ENCODE results near the gene MALT1. TPM values are rescaled to one million over a fixed set of nuclear protein-coding genes. Genes with fewer than 3 reads are reported as not detected.
"Not testable (repeated sequence)": the region's sequence is repeated elsewhere in the genome, so short reads cannot be mapped to it uniquely, and the experiment has no call there.

MALT1 gene, protein sequence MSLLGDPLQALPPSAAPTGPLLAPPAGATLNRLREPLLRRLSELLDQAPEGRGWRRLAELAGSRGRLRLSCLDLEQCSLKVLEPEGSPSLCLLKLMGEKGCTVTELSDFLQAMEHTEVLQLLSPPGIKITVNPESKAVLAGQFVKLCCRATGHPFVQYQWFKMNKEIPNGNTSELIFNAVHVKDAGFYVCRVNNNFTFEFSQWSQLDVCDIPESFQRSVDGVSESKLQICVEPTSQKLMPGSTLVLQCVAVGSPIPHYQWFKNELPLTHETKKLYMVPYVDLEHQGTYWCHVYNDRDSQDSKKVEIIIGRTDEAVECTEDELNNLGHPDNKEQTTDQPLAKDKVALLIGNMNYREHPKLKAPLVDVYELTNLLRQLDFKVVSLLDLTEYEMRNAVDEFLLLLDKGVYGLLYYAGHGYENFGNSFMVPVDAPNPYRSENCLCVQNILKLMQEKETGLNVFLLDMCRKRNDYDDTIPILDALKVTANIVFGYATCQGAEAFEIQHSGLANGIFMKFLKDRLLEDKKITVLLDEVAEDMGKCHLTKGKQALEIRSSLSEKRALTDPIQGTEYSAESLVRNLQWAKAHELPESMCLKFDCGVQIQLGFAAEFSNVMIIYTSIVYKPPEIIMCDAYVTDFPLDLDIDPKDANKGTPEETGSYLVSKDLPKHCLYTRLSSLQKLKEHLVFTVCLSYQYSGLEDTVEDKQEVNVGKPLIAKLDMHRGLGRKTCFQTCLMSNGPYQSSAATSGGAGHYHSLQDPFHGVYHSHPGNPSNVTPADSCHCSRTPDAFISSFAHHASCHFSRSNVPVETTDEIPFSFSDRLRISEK
- polyA plus RNA-seq (ENCODE audit: insufficient read length): 14.2 TPM

DNA sequence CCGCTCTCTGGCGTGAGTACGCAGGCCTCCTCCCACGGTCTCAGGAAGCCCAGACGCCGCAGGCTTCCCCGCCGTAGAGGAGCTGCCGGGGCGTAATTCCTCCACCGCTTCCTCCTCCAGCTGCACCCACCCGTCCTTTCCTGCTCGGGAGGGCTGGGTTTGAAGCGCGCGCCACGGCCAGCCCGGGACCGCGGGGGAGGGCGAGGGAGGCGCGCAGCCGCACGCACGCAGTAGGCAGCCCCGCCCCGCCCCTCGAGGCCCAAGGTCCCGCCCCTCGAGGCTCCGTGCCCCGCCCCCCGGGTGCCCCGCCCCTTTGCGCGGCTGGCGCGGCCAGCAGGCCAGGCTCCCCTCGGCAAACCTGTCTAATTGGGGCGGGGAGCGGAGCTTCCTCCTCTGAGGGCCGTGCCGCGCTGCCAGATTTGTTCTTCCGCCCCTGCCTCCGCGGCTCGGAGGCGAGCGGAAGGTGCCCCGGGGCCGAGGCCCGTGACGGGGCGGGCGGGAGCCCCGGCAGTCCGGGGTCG lies at the start of gene MALT1:
MALT1 (plus strand) TSS at position 355 of the 521 bp plus-strand sequence. CDS start 179 bp downstream, outside the sequence.
- peak; percentile 44 for DNase-seq (ENCODE audit: low read depth)

DNA sequence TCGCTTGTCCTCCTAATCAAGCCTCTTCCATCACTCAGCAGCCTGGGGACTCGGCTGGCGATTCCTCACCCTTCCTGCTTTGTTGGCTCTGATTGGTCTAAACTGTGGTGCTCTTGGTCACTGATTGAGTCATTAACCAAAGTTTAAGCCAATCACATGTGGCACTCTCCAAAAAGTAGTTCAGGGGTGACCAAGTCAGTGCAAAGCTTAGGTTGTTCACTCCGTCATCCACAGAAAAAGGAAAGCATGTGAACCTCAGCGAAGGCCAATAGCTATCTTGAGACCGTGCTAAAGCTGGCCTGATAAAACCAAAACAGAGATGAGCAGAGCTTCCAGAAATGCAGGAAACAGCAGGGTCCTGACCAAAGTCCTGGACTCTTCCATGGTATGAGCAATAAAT lies 47.3 kb upstream of the MALT1 start:
- DNase-seq (ENCODE audit: low read depth): no peak

DNA sequence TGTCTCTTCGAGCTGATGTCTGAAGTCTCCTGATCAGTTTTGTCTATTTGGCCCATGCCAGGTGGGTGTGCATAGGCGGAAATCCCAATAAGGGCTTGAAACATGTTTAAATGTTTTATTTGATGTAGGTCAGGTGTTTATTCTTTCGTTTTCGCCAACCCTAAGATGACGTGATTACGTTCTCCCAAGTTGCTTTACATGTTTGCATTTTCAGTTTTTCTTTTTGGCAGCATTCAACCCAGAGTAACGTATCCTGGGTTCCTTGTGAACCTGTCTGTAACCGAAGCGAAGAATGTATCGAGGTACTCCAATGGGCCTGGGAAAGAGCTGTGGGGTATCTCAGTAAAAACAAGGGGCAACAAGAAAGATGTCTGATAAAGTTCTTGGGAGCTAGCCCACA lies 45.4 kb upstream of the MALT1 start:
- DNase-seq (ENCODE audit: low read depth): no peak

DNA sequence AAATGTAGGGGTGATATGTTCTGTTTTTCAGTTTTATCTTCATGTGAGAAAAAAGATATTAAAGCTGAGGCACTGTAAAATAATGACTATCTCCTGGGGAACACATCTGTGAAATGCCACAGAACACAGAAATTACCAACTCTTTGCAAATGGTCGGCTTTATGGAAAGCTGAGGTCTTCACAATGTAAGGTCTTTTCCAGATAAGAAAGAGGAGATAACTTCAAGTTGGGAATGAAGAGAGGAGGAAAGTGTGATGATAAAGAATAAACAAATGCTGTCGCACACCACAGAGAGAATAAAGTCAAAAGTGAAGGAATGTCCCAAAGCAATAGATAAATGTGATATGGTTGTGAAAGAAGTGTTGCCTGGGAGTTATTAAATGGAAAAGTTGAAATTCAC lies 41.2 kb upstream of the MALT1 start:
- no peak for DNase-seq (ENCODE audit: low read depth)

DNA sequence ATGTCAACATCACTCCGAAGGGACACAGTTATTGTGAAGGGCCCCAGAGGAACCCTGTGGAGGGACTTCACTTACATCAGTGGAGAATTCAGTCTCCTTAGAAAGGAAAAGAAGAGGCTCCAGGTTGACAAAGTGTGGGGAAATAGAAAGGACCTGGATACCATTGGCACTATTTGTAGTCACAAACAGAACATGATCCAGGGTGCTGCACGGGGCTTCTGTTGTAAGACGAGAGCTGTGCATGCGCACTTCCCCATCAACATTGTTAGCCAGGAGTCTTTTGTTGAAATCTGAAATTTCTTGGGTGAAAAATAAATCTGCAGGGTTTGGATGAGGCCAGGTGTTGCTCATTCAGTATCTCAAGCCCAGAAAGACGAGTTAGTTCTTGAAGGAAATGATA lies 40.0 kb upstream of the MALT1 start:
- no peak for DNase-seq (ENCODE audit: low read depth)

DNA sequence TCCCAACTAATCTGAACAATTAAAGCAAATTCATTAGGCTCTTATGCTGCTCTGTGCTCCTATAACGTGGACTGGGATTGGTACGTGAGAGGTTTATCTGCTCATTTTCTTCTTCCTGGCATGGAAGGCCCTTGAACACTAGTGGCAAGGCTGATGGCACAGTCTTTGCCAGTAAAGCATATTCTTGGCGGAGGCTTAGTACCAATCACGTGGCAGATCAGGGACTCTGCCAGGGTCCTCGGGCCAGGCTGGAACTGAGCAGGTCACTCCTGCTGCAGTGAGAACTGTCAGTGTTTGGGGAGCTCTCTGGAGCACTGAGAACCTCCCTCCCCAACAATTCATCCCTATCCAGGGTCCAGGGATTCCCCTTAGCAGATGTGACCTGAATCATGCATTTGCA lies 38.7 kb upstream of the MALT1 start:
- DNase-seq (ENCODE audit: low read depth): no peak

DNA sequence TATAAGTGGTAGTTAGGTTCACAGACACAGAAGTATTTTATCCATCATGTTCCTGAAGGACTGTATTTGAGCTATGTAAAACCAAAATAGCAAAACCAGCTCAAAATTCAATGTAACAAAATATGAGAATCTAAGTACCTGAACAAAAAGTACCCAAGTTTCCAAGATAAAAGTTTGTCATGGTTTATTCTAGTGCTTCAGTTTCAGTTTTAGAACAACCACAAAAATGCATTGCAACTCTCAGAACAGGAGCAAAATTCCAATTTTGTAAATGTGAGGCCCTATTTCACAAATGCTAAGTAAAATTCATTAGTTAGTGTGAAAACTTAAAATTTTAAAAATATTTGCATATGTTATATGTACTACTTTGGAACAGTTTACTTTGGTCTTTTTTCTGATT lies 37.4 kb upstream of the MALT1 start:
- DNase-seq (ENCODE audit: low read depth): no peak

DNA sequence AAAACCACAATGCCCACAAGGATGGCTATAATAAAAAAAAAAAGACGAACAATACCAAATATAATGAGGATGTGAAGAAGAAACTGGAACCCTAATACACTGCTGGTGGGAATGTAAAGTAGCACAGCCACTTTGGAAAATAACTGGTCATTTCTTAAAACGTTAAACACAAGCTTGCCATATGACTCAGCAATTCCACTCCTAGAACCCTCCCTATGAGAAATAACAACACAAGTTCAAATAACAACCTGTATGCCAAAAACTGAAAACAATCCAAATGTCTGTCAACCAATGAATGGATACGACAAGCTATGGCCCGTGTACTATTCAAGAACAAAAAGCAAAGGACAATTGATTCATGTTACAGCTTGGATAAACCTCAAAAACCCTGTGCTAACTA lies 35.4 kb upstream of the MALT1 start:
- DNase-seq (ENCODE audit: low read depth): no peak

DNA sequence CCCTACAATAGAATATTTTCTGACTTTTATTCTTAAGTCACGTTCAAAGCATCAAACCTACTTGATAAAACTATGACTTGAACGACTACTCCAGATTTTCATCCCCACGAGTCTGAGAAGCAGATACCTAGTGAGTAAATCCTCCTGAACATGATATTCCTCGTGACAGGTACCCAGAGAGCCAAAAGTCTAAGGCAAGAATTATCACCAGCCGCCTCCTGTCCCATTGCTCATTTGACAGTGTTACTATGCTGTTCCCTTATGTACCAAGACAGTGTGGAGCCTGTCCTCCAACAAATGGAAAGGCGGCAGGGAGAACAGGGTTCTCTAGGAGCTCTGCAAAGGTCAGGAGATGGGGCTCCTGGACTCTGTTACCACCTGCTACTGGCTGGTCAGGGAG lies 34.1 kb upstream of the MALT1 start:
- DNase-seq (ENCODE audit: low read depth): no peak

DNA sequence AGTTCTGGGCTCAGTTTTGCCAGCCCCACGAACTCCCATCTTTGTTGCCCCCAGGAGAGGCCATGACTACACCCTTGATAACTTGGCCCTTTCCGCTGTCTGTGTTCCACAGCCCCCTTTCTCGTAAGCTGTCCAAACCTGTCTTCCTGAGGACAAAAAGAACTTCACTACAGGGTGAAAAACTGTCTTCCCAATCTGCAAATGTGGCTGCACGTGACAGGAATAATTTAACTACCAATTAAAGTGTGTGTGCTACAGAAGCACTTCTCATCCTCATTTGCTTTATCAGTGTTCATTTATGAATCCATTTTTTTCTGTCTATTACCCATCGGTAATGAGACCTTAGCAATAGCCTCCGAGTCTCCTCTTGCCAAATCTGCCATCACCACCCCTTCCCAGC lies 33.3 kb upstream of the MALT1 start:
- no peak for DNase-seq (ENCODE audit: low read depth)

DNA sequence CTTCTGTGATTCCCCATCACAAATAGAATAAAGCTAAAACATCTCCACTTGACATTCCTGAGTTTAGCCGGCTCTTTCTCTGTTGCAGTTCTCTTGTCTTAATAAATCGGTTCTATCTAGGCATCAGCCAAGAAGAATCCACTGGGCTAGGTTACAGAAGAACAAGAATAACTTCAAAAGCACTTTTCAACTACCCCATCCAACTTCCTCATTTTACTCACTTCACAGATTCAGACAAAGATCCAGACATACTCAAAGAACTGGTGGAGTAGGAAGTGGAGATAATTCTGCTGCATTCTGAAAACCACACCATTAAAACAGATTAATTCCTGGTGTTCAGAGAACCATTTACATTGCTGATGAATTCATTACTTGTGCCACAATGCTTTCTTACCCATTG lies 32.8 kb upstream of the MALT1 start:
- no peak for DNase-seq (ENCODE audit: low read depth)

DNA sequence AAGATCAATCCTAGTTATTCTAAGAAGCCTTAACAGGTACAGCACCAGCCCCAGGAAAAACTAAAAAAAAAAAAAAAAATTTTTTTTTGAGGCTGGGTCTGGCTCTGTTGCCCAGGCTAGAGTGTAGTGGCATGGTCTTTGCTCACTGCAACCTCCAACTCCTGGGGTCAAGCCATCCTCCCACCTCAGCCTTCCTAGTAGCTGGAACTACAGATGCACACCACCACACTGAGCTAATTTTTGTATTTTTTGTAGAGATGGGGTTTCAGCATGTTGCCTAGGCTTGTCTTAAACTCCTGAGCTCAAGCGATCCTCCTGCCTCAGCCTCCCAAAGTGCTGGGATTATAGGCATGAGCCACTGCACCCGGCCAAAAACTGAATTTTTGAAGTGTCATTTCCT lies 32.0 kb upstream of the MALT1 start:
- no peak for DNase-seq (ENCODE audit: low read depth)

DNA sequence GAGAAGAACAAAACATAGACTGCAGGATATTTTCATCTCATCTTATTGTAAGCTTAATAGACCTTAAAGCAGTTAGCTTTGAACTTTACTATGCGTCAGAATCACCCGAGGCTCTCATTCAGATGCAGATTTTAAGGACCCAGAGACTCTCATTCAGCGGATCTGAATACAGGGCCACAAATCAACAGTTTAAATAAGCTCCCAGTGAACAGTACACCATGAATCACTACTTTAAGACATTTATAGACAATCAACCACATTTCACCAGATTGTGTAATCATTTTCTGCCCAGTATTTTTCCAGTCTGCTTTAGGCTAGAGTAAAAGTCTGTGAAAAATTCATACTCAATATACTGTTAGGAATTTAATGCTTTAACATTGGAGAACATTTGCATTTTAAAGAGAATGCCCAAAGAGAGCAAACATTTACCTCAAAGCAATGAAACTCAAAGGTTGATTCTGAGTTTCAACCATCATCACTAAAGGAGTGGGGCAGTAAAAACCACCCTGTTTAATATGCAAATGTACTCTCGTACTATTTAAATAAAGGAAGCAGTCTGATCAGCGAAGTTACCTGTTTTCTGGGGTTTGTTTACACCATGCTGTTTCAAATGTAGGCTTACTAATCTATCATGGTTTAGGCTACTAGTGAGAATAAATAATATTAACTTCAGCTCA lies 31.4 kb upstream of the MALT1 start:
- no peak for DNase-seq (ENCODE audit: low read depth)

DNA sequence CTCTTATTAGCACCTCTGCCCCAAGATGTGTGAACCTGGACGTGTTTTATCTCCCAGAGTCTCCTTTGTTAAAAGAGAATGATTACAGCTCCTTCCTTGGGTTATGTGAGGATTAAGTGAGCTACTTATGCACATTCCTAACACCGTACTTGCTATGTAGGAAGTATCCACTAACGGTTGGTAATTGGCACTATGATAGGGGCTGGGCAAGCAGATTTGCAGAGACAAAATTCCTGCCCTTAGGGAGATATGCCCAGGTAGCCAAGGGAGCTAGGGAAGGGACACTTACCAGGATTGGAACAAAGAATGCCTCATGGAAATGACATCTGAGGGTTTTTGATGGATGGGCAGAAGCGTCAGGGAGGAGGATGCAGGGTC lies 30.8 kb upstream of the MALT1 start:
- no peak for DNase-seq (ENCODE audit: low read depth)

DNA sequence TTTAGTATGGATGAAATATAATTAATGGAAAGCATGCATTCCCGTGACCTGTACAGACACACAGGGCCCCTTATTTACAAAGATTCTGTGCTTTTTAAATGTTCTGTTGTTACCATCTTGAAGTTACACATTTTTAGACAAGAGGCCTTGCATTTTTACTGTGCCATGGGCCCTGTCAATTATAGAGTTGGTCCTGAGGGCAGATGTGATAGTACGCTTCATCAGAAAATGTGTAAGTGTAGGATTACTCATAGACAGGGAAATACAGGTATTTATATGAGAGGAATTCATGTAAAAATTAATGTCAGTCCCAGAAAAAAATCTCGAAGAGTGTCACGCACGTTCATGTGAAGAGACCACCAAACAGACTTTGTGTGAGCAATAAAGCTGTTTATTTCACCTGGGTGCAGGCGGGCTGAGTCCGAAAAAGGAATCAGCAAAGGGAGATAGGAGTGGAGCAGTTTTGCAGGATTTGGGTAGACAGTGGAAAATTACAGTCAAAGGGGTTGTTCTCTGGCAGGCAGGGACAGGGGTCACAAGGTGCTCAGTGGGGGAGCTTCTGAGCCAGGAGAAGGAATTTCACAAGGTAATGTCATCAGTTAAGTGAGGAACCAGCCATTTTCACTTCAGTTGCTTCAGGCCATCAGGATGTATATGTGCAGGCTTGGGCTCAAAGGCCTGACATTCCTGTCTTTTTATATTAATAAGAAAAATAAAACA lies 30.2 kb upstream of the MALT1 start:
- DNase-seq (ENCODE audit: low read depth): no peak

DNA sequence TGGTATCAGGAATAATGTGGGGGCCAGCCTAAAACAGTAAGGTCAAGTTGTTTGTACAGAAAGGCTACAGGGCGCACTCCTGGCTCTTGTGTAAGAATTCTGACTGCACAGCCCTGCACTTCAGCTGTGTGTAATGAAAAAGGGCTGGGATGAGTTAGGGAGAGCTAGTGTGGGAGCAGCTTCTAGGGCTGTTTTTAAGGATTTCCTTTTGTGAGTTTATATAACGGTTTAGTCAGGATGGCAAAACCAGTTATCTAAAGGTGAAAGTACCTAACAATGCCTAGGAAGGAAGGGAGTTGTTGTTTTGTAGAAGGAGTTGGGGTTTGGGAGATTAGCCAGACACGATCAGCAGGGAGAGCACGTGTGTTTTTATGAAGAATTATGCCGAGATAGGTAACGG lies 27.7 kb upstream of the MALT1 start:
- DNase-seq (ENCODE audit: low read depth): not testable (repeated sequence)

DNA sequence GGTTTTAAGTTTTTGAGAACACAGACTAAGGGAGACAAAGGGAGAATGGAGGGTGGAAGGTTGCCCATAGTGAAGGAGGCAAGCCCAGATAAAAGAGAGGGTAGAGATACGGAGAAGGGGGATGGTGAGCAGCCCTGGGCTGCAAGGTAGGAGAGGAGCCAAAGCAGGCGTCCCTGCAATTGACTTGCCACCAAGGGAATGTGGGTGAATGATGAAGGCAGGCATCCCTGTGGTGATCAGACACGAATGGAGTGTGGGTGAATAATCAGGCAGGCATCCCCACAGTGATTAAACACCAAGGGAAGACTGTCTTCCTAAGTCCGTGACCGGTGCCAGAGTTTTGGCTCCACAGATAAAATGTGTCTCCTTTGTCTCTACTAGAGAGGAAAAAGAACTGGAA lies 25.9 kb upstream of the MALT1 start:
- no peak for DNase-seq (ENCODE audit: low read depth)

DNA sequence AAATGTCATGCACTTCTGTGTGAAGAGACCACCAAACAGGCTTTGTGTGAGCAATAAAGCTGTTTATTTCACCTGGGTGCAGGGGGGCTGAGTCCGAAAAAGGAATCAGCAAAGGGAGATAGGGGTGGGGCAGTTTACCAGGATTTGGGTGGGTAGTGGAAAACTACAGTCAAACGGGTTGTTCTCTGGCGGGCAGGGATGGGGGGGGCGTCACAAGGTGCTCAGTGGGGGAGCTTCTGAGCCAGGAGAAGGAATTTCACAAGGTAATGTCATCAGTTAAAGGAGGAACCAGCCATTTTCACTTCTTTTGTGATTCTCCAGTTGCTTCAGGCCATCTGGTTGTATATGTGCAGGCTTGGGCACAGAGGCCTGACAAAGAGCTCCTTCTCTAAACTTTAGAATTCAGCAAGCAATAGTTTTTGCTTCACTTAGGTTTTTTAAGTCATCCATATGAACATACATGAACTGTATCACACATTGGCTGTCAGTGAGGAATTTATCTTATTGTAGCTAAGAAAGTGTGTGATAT lies 24.9 kb upstream of the MALT1 start:
- no peak for DNase-seq (ENCODE audit: low read depth)

DNA sequence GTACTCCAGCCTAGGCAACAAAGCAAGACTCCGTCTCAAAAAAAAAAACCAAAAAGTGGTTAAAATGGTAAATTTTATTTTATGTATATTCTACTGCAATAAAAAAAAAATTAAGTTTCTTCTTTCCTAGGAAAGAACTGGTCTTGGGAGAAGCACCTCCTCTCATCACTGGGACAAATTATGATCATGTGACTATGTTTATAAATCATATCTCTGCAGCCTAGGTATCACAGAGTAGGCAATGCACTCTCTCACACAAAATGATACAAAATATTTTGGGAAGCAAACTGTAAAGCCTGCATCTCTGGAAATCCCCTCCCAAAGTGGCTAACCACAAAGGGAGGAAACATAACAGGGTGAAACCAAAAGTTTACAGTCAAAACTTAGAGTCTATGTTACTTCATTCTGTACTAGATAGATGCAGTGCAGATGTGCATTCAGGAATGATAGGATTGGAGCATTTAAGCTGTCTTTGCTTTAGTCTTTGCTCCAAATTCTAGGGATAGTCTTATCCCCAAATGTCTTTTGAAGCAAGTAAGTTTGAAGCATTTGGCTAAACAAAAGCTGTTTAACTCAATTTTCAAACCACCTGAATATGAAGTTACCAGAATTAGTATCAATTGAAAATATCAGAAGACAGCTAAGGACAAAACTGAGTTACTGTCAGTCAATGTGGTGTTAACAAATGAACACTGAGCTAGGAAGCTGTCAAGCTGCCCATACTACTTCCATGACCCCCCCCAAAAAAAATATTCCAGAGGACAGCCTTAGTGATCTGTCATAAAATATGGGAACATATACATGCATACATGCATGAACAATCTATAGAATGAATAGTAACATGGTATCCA lies 21.1 kb upstream of the MALT1 start:
- DNase-seq (ENCODE audit: low read depth): no peak

DNA sequence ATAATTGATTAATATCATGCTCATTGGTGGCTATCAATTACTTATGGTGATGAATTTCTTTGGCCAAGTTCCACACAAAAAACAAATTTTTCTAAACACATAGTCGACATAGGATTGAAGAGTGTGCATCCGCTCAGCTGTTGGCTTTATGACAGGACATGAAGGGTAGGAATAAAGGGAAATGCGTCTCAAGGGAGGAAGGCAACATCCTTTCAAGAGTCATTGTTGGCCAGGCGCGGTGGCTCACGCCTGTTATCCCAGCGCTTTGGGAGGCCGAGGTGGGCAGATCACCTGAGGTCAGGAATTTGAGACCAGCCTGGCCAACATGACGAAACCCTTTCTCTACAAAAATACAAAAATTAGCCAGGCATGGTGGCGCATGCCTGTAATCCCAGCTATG lies 20.4 kb upstream of the MALT1 start:
- DNase-seq (ENCODE audit: low read depth): not testable (repeated sequence)
